ENCODE data around the gene HMGN1.

GRCh38 chr21:39363607-39364555 lies 15.0 kb upstream of the HMGN1 start:
- TF ChIP-seq CTCF (IDR thresholded peaks at IDR 0.05) (no peak), POLR2A (IDR thresholded peaks at IDR 0.05) (no peak)

Measured in body of pancreas (tissue), 4 donors.